RWPE1 (cell line): ENCODE measurements around the gene AQP4.

Experiments
- CTCF ChIA-PET: fragments of 350-600 bp; sonication (Branson Sonifier 250); formaldehyde crosslinking; extraction: SDS; loops from one replicate; lab custom pipeline; 2021; lab: Yijun Ruan, JAX
- POLR2A ChIA-PET: fragments of 400-600 bp; formaldehyde crosslinking; extraction: SDS; loops from one replicate; lab custom pipeline; 2020; ENCODE audit warnings: antibody characterized with exemption; ENCODE audit not compliant: low non-redundant PET; lab: Yijun Ruan, JAX
- DNase-seq: peaks from one replicate; pipeline ENCODE4 v3.0.0; 2012; ENCODE audit warnings: low spot score
- H3K27ac ChIP-seq: fragments of 450-650 bp; 2 replicates; pipeline ENCODE4 v1.5.1; 2017
- TF ChIP-seq, protein P1 (sequence below): fragments of 450-650 bp; conservative IDR thresholded peaks from 2 replicates; pipeline ENCODE4 v1.5.1; 2017; ENCODE audit warnings: low read depth, mild to moderate bottlenecking

The AQP4 gene

DNA sequence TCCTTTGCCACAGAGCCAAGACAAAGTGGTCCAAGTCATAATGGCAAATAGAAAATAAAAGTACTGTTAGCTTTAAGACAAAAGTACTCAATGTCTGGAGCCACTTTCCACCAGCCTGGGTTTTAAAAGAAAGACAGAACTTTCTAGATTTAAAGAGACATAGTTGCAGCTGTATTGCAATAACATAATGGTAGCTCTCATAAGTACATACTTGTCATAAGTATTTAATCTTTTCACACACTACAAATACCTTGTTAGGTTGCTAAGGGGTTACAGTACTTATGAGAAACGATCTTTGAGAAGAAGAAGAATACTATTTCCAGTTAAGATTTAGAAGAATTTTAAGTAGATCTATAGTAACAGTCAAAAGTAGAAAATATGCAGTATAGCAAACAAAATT lies 28.9 kb upstream of the AQP4 start:
- no peak overlapping the region for H3K27ac ChIP-seq
- CTCF ChIA-PET, result no interaction called here
- DNase-seq, result no peak
- TF ChIP-seq, protein P1, sequence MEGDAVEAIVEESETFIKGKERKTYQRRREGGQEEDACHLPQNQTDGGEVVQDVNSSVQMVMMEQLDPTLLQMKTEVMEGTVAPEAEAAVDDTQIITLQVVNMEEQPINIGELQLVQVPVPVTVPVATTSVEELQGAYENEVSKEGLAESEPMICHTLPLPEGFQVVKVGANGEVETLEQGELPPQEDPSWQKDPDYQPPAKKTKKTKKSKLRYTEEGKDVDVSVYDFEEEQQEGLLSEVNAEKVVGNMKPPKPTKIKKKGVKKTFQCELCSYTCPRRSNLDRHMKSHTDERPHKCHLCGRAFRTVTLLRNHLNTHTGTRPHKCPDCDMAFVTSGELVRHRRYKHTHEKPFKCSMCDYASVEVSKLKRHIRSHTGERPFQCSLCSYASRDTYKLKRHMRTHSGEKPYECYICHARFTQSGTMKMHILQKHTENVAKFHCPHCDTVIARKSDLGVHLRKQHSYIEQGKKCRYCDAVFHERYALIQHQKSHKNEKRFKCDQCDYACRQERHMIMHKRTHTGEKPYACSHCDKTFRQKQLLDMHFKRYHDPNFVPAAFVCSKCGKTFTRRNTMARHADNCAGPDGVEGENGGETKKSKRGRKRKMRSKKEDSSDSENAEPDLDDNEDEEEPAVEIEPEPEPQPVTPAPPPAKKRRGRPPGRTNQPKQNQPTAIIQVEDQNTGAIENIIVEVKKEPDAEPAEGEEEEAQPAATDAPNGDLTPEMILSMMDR, result no peak
- POLR2A ChIA-PET, result no interaction called here

DNA sequence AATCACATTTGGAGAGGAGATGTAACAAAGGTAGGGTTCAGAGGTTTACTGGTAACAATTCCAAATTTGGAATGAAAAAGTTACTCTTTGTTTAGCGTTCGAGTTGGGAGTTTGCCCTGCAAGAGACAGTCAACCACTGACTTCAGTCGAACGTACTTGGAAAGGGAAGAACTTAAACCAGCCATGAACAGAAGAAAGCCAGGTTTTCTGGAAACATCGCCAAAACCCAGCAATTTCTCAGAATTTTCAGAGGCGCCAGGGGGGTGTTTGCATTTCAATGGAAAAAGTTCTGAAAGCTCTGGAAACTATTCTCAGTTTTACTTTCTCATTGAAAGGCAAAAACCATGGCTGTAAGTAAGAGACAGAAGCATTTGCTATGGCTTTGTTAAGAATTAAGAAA lies 28.5 kb upstream of the AQP4 start:
- no peak for DNase-seq
- ChIA-PET POLR2A (no interaction called here), CTCF (no interaction called here)
- TF ChIP-seq, protein P1, result no peak
- no peak overlapping the region for H3K27ac ChIP-seq

DNA sequence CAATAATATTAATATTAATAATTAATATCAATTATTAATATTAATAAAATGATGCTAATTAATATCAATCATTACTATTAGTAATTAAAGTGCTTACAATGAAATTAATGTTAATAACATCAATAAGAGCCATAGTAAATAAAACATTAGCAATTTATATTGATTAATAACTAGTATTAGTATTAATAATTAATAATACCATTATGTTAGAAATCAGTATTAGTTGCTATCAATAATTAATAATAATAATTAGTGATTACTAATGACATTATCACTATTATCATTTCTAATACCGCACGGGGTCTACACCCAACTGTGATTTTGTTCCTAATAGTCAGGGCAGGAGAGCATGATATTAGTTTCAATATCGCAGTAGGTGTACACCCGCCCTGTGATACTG lies 22.8 kb upstream of the AQP4 start:
- TF ChIP-seq, protein P1, result no peak
- POLR2A ChIA-PET, result no interaction called here

DNA sequence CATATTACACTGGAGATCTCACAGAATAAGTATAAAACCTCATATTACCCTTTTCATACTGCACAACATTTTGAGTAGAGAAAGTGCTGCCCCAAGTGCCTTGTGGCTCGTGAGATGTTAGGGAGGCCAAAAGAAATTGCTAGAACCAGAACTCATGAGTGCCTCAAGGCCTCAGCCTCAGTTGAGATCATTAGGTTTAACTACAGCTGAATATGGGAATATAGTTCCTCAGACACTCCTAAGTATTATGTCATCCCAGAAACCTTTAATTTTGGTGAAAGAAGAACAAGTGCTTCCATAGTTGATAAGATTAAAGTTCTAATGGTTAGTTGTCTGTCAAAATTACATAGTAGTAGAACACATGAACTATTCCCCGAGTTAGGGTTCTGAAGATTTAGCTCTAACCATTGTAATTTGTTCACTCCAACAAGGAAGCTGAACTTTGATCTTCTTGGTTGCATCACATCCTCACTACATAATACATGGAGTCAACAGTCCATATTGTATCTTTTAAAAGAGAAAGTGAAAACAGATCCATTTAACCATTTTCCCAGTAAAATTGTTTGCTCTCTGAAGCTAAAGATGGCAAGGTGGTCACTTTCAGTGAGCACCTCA lies 9.6 kb upstream of the AQP4 start:
- H3K27ac ChIP-seq, result no peak overlapping the region
- DNase-seq, result no peak
- TF ChIP-seq, protein P1, result no peak
- CTCF ChIA-PET, result no interaction called here
- POLR2A ChIA-PET, result no interaction called here

More for the DNA sequence above, 22.8 kb upstream of the AQP4 start:
- H3K27ac ChIP-seq, result no peak overlapping the region
- CTCF ChIA-PET, result no interaction called here
- no peak for DNase-seq

DNA sequence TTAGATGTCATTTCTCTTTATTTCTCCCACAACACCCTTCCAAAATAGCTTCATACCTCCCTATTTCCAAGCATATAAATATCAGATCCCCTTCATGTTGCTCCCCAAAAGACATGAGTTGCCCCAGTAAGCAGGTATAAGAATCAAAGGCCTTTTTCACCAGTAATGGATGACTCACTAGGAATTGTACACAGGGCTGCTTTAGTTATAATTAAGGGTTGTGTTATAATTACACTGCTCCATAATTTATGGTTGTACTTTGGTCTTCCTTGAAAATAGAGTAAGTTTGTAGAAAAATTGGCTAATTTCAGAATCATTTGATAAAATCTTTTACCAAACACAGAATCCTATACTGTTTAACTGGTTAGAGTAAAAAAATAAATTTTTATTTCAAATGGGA lies 8.8 kb upstream of the AQP4 start:
- CTCF ChIA-PET, result no interaction called here
- DNase-seq, result no peak
- H3K27ac ChIP-seq, result no peak overlapping the region
- TF ChIP-seq, protein P1, result no peak
- POLR2A ChIA-PET, result no interaction called here

DNA sequence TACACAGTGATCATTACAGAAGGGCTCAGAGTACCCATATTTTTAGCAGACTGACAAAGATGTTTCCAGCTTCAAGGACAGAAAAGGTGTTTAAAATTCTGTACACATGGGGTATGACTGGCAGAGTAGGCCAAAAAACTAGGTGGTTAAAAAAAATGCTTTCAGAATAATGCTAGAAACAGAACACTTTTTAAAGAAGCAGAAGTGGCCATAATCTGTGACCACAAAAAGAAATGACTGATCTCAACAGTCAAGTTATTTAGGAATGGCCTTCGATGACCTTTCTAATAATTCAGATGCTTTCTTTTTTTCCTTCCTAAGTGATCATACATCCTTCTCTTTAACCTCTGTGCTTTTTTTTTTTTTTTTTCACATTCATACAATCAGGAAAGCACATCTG lies 4.1 kb upstream of the AQP4 start:
- TF ChIP-seq, protein P1, result no peak
- CTCF ChIA-PET, result no interaction called here
- POLR2A ChIA-PET, result no interaction called here
- DNase-seq, result no peak
- H3K27ac ChIP-seq, result no peak overlapping the region
